HG02885 (cell line): ENCODE results near the gene ACKR3.

Source experiments
- ATAC-seq: cut with Tn5 transposase; IDR thresholded peaks from one replicate; pipeline ENCODE4 v1.9.1; 2021; ENCODE audit warnings: mild to moderate bottlenecking; ENCODE audit not compliant: unreplicated experiment, poor library complexity

Gene ACKR3

DNA sequence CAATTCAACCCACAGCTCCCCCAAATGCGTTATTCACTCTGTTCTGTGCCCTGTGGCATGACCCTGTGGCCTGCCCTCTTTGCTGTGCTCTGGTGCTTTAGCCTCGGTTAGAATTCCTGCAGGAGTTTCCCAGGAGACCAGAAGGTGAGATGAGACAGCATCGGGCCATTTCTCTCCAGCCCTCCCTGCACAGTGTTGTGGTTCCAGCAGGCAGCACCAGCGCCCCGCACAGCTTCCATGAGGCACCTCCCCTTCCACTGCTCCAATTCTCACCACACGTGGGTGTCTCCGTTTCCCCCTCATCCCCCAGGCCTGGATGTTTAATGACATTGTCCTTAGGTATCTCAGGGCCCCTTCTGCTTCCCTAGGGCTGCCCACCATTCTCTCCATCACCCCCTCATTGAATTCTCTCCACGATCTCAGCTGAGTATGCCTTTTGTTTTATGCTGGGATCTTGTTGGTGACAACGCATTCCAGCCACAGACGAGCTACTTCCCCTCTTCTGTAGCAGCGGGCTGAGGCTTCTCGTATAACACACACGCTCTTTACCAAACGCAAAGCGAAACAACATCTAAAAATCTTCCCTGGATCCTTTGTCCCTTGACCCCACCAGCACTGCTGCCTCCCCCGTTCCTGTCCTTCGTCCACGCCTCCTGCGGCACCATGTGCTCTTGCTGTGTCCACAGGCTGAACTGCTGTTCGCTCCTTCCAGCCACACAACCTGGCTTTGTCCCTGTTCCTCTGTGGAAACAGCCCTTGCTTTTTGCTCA, 35.1 kb downstream of the ACKR3 start:
- no peak for ATAC-seq

DNA sequence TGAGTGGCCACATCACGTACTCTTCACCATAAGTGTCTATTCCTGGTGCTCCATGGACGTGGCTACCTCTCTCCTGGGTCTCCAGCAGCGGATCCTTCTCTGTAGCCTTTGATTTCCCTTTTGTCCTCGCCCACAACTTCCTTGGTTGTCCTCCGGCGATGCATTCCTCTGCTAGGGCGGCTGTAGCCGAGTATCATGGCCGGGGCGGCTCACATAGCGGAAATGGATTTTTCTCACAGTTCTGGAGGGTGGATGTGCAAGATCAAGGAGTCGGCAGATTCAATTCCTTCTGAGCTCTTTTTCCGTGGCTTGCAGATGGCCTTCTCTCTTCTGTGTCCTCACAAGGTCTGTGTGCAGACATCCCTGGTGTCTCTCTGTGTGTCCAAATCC, 35.7 kb downstream of the ACKR3 start:
- no peak for ATAC-seq

DNA sequence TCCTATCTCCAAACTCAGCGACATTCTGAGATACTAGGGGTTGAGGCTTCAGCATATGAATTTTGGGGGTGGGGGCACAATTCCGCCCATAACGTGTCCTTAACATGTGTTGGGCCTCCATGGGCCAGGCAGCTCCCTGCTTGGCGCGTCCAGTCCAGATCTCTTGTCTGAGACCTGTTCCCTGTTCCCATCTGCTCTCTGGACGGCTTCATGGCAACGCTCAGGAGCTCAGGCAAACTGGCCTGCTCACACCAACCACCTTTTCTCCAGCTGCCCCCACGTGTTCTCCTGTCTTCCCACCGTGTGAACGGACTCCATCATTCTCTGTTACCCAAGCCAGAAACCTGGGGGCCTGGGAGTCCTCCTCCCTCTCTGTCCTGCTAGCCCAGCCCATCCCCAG, 36.4 kb downstream of the ACKR3 start:
- no peak for ATAC-seq

DNA sequence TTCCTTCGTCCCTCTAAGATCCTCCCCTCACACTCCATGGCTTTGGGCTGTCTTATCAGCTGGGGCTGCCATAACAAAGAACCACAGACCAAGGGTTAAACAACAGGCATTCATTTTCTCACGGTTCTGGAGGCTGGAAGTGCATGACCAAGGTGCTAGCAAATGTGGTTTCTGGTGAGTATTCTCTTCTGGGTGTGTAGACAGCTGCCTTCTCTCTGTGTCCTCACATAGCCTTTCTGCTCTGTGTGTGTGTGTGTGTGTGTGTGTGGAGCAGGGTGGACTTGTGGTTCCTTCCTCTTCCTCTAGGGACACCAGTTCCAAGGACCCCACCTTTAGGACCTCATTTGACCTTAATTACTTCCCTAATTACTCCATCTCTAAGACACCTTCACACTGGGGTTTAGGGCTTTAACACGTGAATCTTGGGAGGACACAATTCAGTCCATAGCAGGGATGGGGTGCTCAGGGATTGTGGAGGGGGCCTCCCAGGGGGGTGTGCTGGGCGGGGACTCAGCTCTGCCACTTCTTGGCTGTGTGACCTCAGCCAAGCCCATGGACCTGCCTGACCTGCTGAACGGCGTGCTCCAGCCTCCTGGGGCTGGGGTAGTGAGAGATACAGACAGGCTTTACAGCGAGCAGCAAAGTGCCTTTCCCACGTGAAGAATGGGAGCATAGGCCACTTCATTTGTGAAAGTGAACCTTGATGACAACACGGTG, 38.0 kb downstream of the ACKR3 start:
- ATAC-seq = no peak

DNA sequence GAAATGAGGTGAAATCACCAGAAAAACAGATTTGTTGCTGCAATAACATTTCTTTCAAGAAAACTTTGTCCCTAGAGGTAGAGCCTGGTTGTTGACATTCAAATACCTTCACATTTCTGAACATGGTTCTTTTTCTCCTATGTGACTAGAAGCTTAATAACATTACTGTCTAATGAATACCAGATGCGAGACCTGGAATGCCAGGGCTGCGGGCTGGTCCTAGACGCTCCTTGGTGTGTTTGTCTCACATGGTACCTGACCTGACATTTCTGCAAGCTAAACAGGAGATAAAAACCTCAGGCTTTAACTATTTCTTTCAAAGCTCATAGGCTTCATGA, 38.5 kb downstream of the ACKR3 start:
- ATAC-seq = no peak

DNA sequence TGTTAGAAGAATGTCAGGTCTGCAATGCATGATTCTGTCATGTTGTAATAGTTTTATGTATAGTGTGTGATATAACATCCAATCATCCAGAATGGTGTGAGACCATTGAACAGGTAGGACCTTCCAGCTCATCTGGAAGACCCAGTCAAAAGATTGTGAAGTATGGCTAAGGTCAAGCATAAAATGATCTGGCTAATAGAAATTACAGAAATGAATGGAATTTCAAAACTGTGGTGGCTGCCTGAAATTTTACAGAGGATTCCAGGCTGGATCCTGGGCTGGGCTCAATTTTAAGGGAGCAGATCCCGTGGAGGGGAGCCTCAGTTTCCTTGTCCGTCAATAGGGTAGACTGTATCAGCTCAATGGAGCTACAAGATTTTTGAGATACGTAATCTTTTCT, 39.1 kb downstream of the ACKR3 start:
- ATAC-seq = no peak

DNA sequence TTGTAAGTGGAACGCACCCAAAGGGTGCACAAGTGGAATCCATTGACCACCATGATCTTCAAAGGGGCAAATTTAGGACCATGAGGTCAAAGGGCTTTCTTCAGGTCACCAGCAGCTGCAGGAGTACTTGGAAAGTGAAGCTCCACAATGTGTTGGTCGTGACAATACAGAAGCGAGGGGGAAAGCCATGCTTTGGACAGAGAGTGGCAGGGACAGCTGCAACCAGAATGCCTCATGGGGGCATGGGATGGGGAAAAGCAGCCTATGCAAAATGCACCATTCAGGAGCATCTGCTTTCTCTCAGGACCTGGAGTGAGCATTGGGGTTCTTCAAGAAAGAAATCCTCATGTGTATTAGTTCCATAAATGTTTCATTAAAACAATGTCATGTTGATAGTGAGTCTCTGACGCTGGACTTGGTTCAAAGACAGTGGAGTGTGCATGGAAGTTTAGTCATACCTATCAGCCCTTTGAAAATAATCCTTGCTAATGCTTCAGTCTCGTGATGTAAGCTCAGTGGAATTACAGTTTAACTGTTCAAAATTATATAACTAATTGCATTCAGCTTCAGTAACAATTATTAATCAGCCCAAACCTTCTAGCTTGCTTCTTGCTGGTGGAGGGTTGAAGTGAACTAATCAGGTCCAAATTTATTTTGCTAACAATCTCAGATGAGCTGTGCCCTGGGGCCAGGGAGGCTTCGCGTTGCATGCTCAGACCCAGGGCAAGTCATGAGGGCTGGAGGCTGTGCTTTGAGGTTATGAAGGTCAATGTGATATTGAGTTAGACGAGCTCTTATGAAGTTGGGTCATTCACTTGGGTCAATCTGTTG, 41.6 kb downstream of the ACKR3 start:
- ATAC-seq = no peak

DNA sequence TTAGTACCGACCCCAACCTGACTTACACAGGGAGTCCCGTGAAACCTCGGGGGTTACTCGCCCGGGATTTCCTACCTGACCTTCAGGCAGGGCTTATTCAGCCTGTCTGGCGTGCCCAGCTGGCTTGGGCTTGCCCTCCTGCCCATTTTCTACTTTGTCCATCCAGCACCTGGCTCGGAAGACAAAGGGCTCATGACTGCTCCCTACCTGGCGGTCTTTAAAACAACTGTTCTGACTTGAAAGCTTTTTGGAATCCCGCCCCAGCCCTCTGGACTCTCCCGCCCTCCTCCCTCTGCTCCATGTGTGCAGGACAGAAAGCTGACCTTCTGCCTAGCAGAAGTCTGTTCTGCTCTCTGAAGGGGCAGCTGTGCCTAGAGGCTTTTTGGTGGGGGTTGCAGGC, 43.1 kb downstream of the ACKR3 start:
- no peak for ATAC-seq

DNA sequence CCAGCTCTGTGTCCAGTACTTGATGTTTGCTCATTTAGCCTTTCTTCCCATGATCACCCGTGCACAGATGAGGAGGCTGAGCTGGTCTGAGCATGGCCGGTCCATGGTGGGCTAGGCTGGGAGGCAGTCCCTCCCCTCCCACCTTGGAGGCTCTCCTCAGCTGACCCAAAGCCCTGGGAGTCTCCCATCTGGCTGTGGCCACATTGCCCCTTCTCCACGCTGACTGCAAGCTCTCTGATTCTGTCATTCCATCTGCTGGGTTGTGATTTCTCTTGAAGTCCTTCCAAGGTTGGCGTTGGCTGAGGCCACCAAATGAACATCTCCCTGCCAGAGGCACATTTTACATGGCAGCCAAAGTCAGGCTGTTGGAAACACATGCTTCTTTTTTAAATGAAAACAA, 44.0 kb downstream of the ACKR3 start:
- ATAC-seq = no peak

DNA sequence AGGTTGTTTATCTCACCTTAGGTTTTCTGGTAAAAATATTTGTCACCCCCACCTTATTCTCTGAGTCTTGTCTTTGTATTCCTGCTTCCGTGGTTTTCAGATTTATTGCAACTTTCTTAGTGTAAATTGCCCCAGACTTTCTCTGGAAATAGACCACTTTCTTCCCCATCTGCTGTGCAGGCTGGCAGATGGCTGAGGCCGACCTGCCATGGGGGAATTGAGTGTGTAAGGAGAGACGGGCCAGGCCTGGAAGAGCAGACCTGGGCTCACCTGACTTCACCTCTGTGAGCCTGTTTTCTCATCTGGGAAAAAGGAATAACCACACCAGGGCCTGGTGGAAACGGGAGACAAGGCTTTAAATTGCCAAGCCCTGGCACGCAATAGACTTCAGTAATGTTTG, 44.9 kb downstream of the ACKR3 start:
- no peak for ATAC-seq

DNA sequence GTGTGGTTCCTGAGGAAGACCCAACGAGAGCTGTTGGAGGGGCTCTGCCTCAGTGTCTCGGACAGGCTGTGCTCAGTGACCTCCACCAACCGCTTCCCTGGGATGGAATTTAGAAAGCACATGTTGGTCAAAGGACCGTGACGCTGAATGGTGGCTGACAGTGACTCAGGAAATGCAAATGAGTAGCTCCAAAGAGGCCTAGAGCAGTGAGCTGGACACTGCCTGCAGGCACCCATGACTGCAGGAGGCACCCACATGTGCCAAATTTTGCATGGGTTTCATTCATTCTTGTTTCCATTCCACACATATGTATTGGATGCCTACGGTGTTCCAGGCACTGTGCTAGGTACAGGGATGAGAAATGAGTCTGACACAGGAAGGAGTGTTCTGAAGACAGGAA, 46.4 kb downstream of the ACKR3 start:
- no peak for ATAC-seq

DNA sequence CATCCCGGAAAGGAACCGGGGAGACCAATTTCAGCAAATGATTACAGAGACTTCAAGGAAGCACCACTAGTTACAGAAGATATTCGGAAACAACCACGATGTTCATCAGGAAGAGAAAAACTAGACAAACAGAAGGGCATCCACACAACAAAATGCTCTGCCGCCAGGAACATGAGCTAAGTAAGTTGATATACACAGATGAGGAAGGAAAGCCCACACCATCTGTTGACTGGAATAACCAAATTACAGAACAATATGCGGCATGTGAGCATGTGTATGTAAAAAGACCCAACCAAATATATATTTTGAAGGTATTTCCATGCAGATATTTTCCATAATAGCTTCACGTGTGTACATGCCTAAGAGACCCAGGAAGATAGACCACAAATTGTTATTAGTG, 47.0 kb downstream of the ACKR3 start:
- ATAC-seq = no peak

DNA sequence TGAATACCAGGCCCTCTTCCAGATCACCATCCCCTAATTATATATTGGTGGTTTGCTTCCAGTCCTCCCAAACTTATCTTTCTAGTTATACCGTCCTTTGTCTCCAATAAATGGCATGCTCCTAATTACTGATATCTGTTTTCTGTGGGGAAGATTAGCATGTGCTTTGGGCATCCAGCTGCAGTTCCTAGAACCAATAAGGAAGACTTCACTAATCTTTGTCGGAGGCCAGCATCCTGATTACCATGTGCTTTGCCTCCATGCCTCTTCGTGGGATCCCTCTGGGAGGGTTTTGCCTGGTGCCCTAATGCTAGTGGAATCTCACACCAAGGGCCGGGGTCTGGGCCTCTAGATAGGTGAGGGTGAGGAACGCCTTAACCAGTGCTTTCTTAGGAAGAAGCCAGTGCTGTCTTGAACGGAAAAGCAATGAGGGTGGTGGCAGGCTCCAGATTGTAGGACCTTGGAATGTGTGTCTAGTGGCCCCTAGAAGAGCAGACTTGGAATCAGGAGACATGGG, 47.7 kb downstream of the ACKR3 start:
- ATAC-seq = no peak

DNA sequence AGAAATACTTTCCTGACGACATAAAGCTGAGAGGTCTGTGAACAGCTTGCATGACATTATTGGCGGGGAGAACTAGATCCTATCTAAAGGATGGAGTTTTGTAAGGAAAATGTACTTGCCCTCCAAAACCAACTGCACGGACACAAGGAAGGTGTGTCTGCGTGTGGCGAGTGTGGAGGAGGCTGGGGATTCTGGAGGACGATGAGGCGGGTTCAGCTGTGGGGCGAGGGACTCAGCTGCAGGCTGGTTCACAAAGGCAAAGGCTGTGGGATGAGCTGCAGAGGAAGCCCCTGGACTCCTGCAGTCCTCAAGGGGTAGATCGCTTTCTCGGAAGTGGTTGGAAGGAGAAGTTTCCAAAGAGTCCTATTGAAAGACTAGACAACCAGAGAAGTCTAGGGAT, 48.2 kb downstream of the ACKR3 start:
- no peak for ATAC-seq

DNA sequence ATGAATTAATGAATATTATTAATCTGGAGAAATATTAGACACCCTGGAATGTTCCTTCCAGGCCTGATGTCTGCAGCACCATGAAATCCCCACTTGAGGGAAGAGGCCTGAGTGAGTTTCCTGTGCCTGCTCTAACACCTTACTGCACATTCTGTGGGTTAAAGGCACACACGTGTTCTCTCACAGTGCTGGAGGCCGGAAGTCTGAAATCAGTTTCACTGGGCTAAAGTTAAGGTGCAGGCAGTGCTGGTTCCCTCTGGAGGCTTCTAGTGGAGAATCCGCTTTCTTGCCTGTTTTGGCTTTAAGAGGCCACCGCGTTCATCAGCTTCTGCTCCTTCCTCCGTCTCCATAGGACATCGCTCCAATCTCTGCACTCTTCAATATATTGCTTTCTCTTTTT, 48.7 kb downstream of the ACKR3 start:
- no peak for ATAC-seq

DNA sequence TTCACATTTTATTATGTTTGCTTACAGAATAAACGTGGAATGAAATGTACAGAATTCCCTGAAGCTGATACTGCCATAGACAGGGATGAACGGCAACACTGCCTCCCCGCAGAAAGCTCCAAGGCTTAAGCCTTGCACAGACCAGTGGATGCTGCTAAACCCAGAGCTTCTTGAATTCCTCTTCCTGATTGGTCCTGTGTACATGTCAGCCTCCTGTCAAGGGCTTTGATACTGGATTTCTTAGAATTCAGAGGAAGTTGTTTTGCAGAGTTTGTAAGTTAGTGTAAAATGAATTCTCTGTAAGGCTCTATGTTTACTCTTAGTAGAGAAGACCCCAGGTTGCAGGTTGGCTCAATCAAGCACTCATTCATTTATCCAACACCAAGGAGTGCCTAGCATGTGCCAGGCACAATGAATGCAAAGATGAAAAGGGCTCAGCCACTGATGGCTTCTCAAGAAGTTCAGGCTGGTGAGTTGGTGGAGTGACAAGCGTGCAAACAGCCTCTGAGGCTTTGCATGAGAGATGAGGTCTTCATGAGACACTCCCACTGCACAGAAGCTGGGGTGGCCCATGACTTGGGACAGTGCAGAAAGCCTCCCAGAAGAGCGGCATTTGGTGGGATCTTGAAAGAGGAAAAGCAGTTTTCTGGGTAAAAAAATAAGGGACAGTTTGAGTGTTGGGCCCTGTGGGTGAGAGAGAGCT, 50.4 kb downstream of the ACKR3 start:
- ATAC-seq = no peak

DNA sequence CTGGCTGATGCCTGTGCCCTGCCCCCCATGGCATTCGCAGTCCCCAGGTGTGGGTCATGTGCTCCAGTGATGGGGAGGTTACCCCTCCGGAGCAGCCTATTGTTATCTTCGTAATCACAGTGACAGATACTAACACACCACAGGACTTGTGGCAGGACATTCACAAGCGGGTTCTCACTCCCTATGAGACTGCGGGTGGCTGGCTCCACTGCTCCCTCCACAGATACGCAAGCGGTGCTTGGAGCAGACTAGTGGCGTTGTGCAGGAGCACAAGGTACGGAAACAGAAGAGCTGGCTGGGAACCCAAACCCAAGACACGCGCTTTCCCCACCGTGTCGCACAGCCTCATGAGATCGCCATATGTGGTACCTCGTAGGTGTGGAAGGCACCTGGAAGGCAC, 52.2 kb downstream of the ACKR3 start:
- ATAC-seq = no peak

DNA sequence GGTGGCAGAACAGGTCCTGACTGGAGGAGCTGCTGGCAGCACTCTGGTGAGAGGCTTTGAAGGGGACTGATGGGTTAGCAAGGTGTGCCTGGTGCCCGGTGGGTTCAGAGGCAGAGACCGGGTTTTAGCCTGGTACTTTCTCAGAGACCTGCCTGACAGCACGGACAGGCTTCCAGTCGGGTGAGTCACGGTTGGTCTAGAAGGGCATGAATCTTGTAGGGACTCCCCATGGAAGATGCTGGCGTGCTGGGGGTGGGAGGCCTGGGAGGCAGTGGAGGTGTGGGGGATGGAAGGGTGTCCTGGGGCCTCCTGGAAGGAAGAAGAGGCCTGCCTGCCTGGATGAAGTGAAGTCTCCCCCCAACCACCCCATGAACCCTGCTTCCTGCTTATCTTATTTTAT, 52.6 kb downstream of the ACKR3 start:
- ATAC-seq = no peak

DNA sequence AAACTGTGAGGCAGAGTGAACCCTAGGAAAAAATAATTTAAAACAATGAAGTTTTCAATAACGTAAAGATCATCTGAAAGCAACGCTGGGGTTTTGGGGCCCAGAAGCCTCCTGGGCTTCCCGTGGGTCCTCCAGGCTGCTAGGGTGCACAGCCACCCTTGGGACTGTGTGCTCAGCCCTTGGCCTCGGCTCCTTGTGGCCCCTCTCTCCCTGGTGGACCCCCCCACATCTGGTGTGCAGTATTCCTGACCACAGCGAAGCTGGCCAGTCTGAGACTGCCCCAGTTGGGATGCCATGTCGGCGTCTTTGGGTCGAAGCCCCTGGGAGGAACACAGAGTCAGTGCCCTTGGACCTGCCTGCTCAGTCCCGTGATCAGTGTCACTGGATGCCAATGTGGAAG, 53.0 kb downstream of the ACKR3 start:
- no peak for ATAC-seq

DNA sequence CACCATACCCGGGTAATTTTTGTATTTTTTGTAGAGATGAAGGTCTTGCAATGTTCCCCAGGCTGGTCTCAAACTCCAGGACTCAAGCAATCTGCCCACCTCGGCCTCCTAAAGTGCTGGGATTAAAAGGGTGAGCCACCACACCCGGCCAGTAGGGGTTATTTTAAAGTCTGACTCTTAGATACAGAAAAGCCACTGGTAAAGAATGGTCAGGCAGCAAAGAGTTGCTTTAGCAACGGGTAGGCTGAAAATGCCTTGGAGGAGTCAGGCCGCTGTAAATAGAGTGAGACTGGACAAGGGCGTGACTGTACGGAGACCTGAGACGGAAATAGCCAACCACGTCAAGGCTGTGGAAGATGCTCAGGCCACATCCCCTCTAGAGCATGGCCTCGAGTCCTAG, 54.2 kb downstream of the ACKR3 start:
- ATAC-seq = no peak
